HG03571 (cell line): ENCODE measurements around the gene MYOD1.

ENCODE experiments used
- ATAC-seq: cut with Tn5 transposase; IDR thresholded peaks from one replicate; pipeline ENCODE4 v1.9.1; 2021; ENCODE audit not compliant: unreplicated experiment

The MYOD1 gene

DNA sequence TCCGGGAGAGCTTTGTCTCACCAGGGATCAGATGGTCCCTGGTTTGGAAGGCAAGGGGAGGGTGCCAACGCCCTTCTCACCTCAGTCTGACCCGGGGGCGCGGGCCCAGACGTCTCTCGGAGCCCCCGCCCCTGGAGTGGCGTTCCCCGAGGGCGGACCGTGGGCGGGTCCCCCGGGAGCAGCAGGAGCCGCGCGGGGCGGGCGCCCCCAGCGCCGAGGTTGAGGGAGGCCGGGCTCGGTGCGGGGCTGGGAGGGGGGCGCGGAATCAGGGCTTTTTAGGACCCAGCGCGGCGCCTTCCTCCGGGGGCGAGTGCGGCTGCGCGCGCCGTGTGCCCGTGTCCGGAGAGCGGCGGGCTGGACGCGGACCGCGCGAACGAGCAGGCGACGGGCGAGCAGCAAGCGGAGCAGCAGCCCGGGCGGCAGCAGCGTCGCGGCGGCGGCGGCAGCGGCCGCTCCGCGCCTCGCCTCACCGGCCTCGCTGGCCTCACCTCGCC lies 15.1 kb downstream of the MYOD1 start, which contains the start of gene KCNC1:
KCNC1 (plus strand) TSS at position 364 of the 494 bp plus-strand sequence. CDS start 1,222 bp downstream, outside the sequence.
- ATAC-seq: no peak

DNA sequence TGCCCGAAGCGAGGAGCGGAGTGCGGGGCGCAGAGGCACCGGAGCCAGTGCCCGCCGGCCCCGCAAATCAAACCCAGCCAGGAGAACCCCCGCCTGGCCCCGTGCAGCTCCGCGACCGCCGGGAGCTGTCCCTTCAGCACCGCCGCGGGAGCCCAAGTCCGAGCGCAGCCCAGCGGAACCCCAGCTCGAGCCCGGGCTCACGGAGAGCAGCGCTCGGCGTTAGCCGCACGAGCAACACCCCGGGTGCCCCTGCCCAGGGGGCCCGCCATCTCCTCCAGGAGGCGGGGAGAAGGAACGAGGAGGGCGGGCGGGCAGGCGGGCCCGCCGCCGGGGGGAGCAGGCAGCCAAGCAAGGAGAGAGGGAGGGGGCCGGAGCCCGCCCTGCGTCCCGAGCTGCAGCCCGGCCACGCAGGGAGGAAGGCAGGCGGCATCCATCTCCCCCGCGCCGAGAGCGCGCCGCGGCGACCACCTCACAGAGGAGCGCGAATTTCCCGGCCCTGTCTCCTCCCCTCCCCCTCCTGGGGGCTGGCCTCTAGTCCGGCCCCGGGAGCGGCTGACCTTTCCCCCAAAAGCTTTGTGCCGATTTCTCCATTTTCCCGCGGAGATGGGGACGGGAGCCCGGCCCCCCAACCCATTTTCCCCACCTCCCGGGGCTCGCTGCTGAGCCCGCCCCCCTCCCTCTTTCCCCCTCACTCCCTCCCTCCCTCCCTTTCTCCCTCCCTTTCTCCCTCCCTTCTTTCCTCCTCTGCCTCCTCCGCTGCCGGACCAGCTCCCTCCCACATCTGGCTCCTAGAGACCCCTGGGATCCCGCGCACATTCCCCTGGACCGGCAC lies 15.8 kb downstream of the MYOD1 start:
- ATAC-seq: no peak

DNA sequence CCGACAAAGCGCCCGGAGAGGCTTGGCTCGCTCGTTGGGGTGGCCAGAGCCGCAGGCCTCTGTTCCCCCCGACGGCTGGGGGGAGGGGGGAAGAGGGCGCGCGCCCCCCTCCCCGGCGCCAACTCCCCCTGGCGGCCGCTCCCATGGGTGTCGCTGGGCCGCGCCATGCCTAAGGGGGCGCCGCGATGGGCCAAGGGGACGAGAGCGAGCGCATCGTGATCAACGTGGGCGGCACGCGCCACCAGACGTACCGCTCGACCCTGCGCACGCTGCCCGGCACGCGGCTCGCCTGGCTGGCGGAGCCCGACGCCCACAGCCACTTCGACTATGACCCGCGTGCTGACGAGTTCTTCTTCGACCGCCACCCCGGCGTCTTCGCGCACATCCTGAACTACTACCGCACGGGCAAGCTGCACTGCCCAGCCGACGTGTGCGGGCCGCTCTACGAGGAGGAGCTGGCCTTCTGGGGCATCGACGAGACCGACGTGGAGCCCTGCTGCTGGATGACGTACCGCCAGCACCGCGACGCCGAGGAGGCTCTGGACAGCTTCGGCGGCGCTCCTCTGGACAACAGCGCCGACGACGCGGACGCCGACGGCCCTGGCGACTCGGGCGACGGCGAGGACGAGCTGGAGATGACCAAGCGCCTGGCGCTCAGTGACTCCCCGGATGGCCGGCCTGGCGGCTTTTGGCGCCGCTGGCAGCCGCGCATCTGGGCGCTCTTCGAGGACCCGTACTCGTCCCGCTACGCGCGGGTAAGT lies 16.6 kb downstream of the MYOD1 start:
- no peak for ATAC-seq

DNA sequence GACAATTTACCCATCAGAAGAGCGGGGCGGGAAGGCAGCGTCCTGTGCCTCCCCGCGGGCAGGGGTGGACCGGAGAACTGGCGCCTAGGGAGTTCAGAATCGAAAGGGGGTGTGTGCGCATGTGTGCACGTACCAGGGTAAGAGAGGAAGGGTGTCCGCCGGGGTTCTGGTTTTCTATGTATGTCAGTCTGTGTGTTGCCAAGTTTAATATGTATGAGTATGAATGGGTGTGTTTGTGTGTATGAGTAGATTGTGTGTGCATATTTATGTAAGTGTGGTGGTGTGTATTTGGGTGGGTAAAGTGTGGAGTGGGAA lies 17.2 kb downstream of the MYOD1 start:
- ATAC-seq: no peak

DNA sequence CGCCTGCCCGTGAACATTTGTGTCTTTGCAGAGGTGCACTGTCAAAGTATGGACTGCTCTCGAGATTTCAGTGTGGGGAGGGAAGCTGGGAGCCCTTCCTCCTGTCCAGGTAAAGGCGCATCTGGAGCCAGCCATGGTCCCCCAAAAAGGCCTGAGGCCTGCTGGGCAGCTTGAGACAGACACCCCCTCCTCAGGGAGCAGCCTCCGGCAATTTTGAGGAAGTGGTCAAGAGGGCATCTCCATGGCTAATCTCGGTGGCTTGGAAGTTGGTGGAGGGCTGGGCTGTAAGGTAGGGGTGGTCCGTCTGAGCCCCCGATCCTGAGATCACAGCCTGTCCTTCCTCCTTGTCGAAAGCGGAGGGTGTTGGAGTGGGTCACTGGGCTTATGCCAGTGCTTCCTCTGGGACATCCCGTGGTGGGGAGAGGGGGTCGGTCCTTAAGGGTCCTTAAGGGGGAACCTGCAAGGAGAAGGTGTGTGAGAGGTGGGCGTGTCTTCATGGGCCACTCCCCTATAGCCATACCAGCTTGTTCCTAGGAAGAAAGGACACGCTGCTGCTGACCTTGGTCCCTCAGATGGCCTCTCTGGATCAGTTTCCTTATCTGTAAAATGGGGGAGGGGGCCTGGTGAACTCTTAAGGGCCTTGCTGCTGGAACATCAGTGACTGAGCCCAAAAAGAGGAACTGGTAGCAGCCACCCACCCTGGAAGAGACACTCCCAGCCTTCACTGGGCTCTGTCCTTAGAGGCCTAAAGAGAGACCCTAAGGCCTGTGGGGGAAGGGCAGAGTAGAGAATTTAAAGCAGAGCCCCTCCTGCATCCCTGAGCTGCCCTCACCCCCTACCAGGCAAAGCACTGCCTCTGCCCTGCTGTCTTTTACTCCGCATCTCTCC lies 17.8 kb downstream of the MYOD1 start:
- ATAC-seq: no peak

DNA sequence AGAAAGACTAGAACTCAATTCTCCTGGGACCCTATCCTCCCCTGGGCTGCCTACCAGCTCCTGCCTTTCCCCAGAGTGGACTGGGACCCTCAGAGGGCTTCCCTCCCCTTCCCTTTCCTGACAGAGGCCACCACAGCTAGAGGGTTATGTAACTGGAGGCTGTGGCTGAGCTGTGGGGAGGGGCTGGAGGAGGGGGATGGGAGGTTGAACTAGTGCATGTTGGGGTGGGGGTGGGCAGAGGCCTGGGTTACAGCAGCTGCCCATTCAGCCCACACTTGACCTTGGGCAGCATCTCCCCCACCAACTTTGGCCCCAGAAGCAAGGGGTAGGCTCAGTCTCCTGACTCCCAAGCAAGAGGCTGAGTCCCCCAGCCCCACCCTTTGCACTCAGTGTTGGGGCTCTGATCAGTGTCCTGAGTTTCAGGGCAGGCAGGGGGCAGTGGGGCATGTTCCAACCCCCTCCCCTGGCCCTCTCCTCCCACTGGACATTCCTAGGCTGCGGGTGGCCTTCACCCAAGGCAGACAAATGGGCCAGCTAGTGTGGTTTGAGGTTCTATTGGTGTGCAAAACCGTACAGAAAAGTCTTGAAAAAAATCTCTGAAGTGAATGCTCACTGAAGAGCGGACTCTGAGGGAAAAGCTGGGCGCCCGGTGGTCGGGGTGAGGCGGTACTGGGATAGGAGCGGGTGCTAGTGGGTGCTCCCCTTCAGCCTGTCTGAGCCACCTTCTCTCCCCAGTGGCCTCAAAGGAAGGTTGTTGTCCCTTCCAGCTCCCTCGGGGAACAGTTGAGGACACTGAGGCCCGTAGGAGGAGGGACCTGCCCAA lies 19.0 kb downstream of the MYOD1 start:
- no peak for ATAC-seq

DNA sequence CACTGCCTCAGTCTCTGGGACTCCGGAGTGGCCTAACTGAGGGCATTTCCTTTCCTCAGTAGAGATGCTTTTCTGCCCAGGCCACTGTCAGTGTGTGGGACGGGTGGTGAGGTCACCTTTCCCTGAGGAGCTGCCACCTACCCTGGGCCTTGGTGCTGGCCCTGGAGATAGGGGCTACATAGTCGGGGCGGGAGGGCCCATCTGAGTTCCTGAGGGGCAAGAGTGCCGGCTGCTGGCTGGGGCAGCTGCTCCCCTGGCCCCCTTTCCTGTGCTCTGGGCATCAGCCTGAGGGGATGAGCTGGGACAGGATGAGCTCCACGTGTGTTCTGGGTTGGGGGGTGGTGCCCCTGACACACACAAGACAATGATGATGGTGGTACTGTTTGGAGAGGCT lies 20.6 kb downstream of the MYOD1 start:
- no peak for ATAC-seq

DNA sequence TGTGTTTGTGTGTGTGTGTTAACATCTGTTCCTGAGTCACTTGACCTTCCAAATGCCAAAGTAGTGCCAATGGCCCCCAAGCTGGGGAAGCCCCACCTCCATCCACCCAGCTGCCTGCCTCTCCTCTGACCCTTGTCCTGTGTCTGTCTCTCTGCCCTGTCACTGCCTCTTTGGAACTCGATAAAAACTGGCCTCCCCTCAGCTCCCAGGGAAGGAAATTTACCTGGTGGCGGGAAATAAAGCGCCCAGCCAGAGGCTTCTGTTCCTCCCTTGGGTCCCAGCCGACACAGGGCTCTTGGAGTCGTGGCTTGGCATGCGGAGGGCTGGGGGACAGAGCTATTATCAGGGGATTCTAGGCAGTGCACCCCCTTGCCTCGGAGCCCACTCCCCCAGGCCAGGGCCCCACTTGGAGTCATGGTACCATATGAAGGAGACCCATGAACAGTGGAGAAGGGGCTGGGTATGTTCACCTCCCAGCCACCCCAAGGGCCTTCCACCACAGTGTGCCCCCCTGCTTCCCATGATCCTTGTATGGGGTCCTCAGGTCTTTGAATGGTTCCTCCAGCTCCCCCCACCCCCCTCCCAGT lies 21.4 kb downstream of the MYOD1 start:
- ATAC-seq: no peak

DNA sequence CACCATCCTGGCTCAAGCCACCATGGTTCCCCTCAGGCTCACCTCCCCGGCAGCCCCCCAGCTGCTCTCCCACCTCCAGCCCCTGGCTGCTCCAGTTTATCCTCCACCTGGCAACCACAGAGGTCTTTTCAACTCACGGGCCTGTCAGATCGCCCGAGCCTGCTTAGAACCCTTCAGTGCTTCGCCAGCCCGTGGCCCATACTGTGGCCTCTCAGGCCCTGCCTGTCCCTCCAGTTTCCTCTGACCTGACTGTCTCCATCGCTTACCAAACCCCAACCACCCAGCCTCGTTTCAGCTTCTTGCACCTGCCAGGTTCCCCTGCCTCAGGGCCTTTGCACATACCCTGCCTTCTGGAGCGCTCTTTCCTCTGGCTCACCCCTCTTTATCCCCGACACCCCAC lies 22.1 kb downstream of the MYOD1 start:
- ATAC-seq: no peak

DNA sequence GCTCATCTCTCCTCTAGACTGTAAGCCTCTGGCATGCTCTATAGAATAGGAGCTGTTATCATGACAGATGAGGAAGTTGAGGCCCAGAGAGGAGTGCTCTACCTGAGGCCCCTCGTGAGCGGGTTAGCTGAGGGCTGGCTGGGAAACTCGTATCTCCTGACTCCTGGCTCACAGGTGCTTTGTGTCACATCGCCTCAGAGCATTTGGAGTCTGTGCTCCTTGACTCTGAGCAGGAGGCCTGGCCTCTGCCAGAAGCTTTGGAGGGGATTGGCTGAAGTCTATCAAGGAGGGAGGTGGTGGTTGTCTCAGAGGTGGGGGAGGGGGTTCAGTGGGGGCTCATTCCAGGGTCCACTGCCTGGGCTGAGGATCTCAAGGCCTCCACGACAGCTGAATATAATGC lies 22.6 kb downstream of the MYOD1 start:
- ATAC-seq: no peak

DNA sequence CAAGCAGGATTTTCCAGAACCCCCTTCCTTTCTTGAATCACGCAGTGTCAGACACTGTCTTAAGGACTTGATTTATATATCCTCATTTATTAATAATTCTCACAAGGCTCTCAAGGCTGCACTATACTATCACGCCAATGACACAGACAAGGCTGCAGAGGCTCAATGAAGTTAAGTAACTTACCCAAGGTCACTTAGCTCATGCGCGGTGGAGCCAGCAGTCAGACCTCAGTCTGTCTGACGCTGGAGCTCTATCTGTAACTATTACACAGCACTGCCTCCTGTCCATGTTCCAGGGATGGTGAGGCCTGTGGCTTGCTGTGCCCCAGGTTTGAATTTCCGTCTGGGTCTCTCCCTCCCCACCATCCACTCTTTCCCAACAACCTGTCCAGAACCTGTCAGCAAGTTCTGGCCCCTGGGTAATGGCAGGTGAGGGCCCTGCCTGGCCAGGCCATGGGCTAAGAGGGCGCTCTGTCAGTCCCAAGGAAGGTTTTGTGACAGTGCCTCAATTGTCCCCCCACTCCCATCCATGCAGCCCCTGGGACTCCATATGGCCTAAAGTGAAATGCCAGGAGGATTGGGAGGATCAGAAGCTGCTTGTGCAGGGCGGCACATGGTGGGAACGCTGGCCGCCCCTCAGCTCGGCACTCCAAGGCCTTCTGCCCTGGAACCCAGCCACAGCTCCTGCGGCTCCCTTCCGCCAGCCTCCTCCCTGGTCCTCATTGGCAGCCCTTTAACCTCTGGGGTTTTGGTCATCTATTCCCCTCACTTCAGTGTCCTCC lies 23.8 kb downstream of the MYOD1 start:
- no peak for ATAC-seq

DNA sequence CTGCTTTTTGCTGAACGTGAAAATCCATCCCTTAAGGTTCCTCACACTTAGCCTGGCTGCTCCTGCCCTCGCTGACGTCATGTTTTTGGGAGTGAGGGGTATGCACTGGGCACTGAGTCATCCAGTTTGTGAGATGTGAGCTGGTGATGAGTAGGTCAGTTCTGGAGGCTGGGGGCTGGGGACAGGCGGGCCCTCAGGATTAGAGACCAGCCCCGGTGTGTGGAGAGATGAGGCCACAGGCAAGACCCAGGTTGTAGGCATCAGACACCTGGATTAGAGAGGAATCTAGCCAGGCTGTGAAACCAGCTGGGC lies 24.4 kb downstream of the MYOD1 start:
- no peak for ATAC-seq

DNA sequence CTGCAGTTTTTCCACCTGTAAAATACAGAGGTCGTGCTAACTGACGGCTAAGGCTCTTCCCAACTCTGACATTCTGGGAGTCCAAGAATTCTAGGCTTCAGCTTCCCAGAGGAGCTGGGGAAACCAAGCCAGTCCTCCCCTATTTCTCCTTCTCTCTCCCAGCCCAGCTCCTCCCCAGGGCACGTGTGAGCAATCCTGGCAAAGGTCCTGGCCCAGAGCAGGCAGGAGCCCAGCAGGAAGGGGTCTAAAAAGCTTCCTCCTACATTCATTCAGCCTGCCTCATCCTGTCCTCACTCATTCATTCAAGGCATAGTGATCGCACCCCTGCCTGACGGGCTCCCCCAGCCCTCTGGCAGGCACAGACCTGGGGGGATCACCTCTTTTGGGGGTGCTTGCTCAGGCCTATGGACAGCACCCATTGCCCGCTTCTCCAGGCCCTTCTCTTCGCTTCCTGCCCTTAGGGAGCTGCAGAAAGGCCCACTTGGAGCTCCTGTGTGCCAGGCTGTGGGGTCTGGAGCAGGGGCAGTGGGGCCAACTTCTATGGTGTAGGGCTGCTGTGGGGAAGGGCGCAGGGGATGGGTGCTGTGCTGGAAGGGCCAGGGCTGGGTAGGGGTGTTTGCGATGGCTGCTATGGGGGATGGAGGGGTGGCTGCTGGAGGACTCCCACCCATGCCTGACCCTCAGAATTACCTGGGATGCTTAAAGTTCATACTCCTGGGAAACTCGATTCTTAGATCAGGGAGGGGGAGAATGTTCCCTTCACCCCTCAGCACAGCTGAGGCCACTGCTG lies 25.0 kb downstream of the MYOD1 start:
- no peak for ATAC-seq

DNA sequence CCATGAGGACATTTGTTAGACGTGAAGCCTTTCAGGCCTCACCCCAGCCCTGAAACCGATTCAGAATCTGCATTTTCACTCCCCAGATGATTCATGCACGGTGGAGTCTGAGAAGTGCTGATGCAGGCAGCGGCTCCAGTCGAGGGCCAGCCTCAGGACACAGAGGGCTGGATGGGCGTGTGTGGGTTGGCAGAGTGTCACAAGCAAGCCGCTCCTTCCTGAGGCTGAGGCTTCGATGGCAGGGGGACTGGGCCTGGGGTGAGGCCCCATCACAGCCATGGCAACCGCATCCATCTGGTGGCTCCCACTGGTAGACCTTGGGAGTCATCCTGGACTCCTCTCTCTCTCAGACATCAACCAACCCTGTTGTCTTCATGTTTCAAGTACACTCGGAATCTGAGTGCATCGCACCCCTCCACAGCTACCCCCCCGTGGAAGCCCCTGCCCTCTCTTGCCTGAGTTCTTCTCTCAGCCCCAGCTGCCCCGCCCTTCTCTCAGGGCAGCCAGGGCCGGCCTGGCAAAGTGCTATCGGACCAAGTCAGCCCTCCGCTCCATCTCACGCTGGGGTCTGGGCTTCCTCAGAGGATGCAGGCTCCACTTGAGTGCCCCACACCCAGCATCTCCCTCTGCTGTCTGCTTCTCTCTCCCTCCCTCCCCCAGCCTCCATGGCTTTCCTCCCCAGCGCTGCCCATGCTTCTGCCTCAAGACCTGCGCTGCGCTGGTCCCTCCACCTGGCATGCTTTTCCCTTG lies 25.8 kb downstream of the MYOD1 start:
- no peak for ATAC-seq

DNA sequence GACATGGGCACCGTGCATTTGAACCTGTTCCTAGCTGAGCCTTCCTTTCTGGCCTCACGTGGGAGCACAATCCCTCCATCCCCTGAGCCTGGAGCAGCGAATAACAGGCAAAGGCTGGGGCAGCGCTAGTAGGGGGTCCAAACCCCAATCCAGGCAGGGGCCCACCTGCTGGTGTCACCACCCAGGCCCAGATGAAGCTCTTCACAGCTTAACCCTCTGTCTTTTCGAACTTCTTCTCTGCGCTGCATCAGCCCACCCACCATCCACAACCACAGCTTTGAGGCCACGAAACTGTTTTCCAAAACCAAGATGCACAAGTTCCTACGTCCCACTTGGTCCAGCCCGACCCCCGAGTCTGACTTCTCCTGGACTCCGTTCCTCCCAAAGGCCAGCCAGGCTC lies 26.7 kb downstream of the MYOD1 start:
- ATAC-seq: no peak

DNA sequence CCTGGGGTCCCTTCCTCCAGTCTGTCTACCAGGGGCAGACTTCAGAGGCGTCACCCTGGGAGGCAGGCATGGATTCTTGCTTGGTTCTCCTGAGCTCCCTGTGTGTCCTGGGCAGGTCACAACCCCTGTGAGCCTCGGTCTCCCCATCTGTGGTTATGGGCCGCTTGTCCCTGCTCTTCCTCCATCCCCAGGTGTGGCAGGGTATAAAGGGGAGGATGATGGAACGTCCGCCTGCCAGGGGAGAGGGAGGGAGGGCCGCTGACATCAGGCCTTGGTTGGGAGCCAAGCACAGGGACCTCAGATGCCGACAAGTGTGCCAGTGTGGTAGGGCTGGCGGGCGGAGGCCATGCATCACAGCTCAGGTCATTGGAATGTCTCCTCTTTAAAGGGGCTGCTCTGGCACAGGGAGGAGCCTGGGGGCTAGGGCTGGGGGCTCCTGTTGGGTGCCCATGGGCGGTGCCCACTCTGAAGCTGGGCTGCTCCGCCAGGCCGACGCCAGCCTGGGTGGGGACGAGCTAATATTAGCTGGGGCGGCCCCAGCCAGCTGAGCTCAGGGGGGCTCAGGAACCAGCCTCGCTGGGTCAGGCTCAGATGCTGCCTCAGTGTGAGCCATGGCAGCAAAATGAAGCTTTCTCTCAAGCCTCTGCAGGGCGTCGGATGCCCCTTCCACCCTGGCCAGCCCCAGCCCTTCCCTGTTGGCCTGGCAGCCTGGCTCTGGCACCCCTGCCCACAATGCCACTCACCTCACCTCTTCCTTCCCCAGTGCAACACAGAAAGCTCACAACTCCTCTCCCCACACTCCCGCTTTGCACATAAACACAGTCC lies 28.0 kb downstream of the MYOD1 start:
- no peak for ATAC-seq

DNA sequence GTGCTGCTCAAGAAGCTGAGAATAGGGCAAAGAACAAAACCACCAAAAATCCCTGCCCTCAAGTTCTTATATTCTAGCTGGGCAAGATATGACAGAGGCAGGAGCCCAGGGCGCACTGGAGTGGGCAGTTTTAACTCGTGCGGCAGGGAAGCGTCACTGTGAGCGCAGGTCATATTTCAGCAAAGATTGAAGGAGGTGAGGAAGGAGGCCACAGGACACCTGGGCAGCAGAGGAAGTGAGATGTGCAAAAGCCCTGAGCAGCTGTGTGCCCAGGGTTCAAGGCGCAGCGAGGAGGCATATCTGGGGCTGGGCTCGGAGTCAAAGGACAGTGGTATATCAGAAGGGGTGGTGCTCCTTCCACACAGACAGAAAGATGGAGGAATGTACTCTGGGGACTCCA lies 28.7 kb downstream of the MYOD1 start:
- no peak for ATAC-seq
